ENCODE data around the gene ZNF345.

The ZNF345 gene

GRCh38 chr19:36891768-36892357, 41.2 kb downstream of the ZNF345 start:
- no peak for DNase-seq (ENCODE audit: extremely low read depth, low read depth)
- TF ChIP-seq, protein P1, sequence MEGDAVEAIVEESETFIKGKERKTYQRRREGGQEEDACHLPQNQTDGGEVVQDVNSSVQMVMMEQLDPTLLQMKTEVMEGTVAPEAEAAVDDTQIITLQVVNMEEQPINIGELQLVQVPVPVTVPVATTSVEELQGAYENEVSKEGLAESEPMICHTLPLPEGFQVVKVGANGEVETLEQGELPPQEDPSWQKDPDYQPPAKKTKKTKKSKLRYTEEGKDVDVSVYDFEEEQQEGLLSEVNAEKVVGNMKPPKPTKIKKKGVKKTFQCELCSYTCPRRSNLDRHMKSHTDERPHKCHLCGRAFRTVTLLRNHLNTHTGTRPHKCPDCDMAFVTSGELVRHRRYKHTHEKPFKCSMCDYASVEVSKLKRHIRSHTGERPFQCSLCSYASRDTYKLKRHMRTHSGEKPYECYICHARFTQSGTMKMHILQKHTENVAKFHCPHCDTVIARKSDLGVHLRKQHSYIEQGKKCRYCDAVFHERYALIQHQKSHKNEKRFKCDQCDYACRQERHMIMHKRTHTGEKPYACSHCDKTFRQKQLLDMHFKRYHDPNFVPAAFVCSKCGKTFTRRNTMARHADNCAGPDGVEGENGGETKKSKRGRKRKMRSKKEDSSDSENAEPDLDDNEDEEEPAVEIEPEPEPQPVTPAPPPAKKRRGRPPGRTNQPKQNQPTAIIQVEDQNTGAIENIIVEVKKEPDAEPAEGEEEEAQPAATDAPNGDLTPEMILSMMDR (IDR thresholded peaks at IDR 0.05; ENCODE audit: low read depth, low read length), result no peak

DNA sequence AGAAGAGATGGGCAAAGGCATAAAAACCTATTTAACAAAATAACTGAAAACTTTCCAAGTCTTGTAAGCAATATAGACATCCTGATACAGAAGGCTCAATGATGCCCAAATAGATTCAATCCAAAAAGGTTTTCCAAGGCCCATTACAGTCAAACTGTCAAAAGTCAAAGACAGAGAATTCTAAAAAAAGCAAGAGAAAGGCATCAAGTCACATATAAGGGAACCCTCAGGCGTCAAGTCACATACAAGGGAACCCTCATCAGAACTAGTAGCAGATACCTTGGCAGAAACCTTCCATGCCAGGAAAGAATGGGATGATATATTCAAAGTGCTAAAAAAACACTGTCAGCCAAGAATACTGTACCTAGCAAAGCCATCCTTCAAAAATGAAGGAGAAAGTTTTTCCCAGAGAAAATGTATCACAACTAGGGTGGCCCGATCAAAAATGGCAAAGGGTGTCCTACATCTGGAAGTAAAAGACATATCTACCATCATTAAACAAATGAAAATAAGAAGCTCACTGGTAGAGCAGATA, 44.2 kb downstream of the ZNF345 start:
- DNase-seq (ENCODE audit: extremely low read depth, low read depth), result no peak
- TF ChIP-seq, protein P1 (IDR thresholded peaks at IDR 0.05; ENCODE audit: low read depth, low read length), result no peak

DNA sequence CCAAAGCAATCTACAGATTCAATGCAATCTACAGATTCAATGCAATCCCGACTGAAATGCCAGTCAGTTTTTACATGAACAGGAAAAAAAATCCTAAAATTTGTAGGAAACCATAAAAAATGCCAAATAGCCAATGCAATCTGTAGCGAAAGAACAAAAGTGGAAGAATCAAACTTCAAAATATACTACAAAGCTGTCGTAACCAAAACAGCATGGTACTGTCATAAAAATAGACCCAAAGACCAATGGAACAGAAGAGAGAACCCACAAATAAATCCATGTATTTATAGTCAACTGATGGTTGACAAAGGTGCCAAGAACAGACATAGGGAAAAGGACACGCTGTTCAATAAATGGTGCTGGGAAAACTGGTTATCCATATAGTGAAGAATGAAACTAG, 47.7 kb downstream of the ZNF345 start:
- no peak for DNase-seq (ENCODE audit: extremely low read depth, low read depth)
- TF ChIP-seq, protein P1 (IDR thresholded peaks at IDR 0.05; ENCODE audit: low read depth, low read length), result no peak

- DNase-seq (ENCODE audit: extremely low read depth, low read depth), result peak; percentile 59
- TF ChIP-seq, protein P1 (IDR thresholded peaks at IDR 0.05; ENCODE audit: low read depth, low read length), result peak; percentile 65
Measured at GRCh38 chr19:36915992-36916830, 65.5 kb downstream of the ZNF345 start, which contains the start of the genes ZNF568 and ZNF829. Gene ZNF568, plus strand, starts transcription at chr19:36916332. Its CDS starts 6,439 bp downstream, at chr19:36922771. Gene ZNF829, minus strand, starts transcription at chr19:36916291. Its CDS starts 1,124 bp downstream, at chr19:36915167.

DNA sequence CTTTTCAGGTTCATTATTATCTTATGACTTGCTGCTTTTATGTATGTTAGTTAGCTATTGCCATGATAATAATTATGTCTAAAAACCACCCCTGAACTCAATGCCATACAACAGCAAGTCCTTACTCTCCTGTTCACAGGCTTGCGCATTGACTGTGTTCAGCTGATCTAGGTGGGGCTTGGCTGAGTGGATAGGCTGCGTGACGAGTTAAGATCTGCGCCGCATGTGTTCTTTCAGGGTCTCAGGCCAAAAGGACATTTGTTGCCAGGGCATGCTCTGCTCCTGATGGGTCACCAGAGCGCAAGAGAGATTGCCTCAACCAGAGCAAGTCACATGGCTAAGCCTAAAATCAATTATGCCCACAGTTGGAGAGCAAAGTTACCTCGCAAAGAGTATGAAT, 66.3 kb downstream of the ZNF345 start:
- TF ChIP-seq, protein P1 (IDR thresholded peaks at IDR 0.05; ENCODE audit: low read depth, low read length), result no peak
- DNase-seq (ENCODE audit: extremely low read depth, low read depth), result no peak

DNA sequence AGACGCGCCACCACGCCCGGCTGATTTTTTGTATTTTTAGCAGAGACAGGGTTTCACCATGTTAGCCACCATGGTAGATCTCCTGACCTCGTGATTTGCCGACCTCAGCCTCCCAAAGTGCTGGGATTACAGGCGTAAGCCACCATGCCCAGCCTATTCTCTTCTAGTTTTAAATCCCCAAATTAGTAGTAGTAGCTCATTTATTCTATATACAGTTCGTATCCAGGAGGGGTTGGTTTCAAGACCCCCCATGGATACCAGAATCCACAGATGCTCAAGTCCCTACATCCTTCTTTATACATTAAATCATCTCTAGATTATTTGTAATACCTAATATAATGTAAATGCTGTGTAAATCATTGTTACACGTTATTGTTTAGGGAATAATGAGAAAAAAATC, 67.4 kb downstream of the ZNF345 start:
- TF ChIP-seq, protein P1 (IDR thresholded peaks at IDR 0.05; ENCODE audit: low read depth, low read length), result no peak
- DNase-seq (ENCODE audit: extremely low read depth, low read depth), result no peak
